HepG2 (cell line): Measurements from ENCODE around the gene TOP3B. TPM values are rescaled to one million over a fixed set of nuclear protein-coding genes. Genes with fewer than 3 reads are reported as not detected.

ENCODE experiments used
- ATAC-seq: fragments of 200-7000 bp; cut with Tn5 transposase; 3 replicates; pipeline ENCODE4 v1.9.1; 2020; ENCODE audit warnings: mild to moderate bottlenecking, moderate library complexity
- BruUV-seq: library from RNA; stranded (reverse); fragments of 400-500 nt; replicated peaks from 2 replicates; lab custom pipeline; 2021; lab: Mats Ljungman, UMichigan
- CTCF ChIA-PET: fragments of 300-600 bp; formaldehyde crosslinking; extraction: SDS; loops from one replicate; lab custom pipeline; 2021; ENCODE audit warnings: low total read pairs, inconsistent platforms, low intra/inter-chr PET ratio; lab: Yijun Ruan, JAX
- POLR2A ChIA-PET: fragments of 350-600 bp; sonication (Branson Sonifier 250); formaldehyde crosslinking; loops from one replicate; lab custom pipeline; 2020; ENCODE audit warnings: antibody characterized with exemption, inconsistent platforms; lab: Yijun Ruan, JAX
- DNase-seq: peaks from one replicate; pipeline ENCODE4 v3.0.0-alpha.2; 2015; ENCODE audit warnings: low spot score
- FAIRE-seq: peaks from 3 replicates; lab custom pipeline; 2011; peaks lifted over from hg19 to GRCh38; lab: Jason Lieb, UNC
- H2AFZ ChIP-seq: one replicate; pipeline ENCODE4 v1.6.1; 2011; ENCODE audit warnings: low read length, inconsistent platforms
- H3K27ac ChIP-seq: fragments of 300-600 bp; 3 replicates; pipeline ENCODE4 v1.8.0; 2011; ENCODE audit warnings: mixed run types, mild to moderate bottlenecking, mixed read lengths, low read length, inconsistent platforms; ENCODE audit not compliant: insufficient read depth; ENCODE audit errors: extremely low read length
- H3K27me3 ChIP-seq, 2 experiments: fragments of 200-600 bp in 1 of 2; 2 replicates in 1 of 2; 3 replicates in 1 of 2; pipeline versions ENCODE4 v1.6.0 to v1.8.0; 2011; ENCODE audit warnings: low read length in 2 of 2, mild to moderate bottlenecking in 2 of 2, moderate library complexity in 2 of 2, inconsistent platforms in 1 of 2; ENCODE audit not compliant: insufficient read depth in 2 of 2, control insufficient read depth in 1 of 2
- H3K36me3 ChIP-seq, 2 experiments: fragments of 200-600 bp in 1 of 2; replicated peaks in 1 of 2; 2 replicates in 1 of 2; 3 replicates in 1 of 2; pipeline versions ENCODE4 v1.5.1 to v1.8.0; 2011; ENCODE audit warnings: low read length in 2 of 2, inconsistent platforms in 1 of 2; ENCODE audit not compliant: insufficient read depth in 2 of 2, control insufficient read depth in 1 of 2
- H3K4me1 ChIP-seq: 2 replicates; pipeline ENCODE4 v1.5.1; 2012; ENCODE audit warnings: low read length, inconsistent platforms; ENCODE audit not compliant: insufficient read depth
- H3K4me2 ChIP-seq: 2 replicates; pipeline ENCODE4 v1.6.0; 2011; ENCODE audit warnings: low read depth, low read length, inconsistent platforms
- H3K4me3 ChIP-seq, 3 experiments: fragments of 200-600 bp in 1 of 3; sonication (generic), shearing (Covaris generic) in 1 of 3; replicated peaks in 1 of 3; 2 replicates each; pipeline ENCODE4 v1.5.1; 2011 to 2016; ENCODE audit warnings: low read length in 3 of 3, inconsistent platforms in 2 of 3, low read depth in 2 of 3, mild to moderate bottlenecking in 2 of 3, control low read depth in 1 of 3, mixed read lengths in 1 of 3; ENCODE audit not compliant: insufficient read depth in 1 of 3
- H3K79me2 ChIP-seq: one replicate; pipeline ENCODE4 v1.6.1; 2011; ENCODE audit warnings: low read length, inconsistent platforms; ENCODE audit not compliant: insufficient read depth
- H3K9ac ChIP-seq: 2 replicates; pipeline ENCODE4 v1.6.0; 2011; ENCODE audit warnings: mild to moderate bottlenecking, low read depth, low read length, inconsistent platforms; ENCODE audit not compliant: insufficient read depth
- H3K9me3 ChIP-seq: 2 replicates; pipeline ENCODE4 v1.5.1; 2012; ENCODE audit warnings: mild to moderate bottlenecking, low read length
- H4K20me1 ChIP-seq: 2 replicates; pipeline ENCODE4 v1.6.0; 2011; ENCODE audit warnings: inconsistent platforms, mild to moderate bottlenecking, low read length, moderate library complexity; ENCODE audit not compliant: insufficient read depth
- CHCHD3 ChIP-seq: sonication (generic); formaldehyde crosslinking; IDR thresholded peaks from 2 replicates; pipeline ENCODE4 v1.8.0; 2022; ENCODE audit warnings: mild to moderate bottlenecking, missing genetic modification reagents, moderate library complexity
- KDM5A ChIP-seq: fragments of 200-600 bp; sonication (generic); IDR thresholded peaks from 2 replicates; pipeline ENCODE4 v1.7.0; 2018; ENCODE audit warnings: antibody characterized with exemption, mild to moderate bottlenecking, low read length, borderline replicate concordance
- POLR2A ChIP-seq, 2 experiments: IDR thresholded peaks; 2 replicates each; pipeline ENCODE4 v1.6.1; 2011; ENCODE audit warnings: low read depth in 2 of 2, low read length in 2 of 2, mild to moderate bottlenecking in 1 of 2, moderate library complexity in 1 of 2; ENCODE audit not compliant: insufficient read depth in 1 of 2
- ZBTB44 ChIP-seq: sonication (generic); formaldehyde crosslinking; IDR thresholded peaks from 2 replicates; pipeline ENCODE4 v1.4.0; 2020; ENCODE audit warnings: missing genetic modification reagents
- ZNF30 ChIP-seq: sonication (generic); formaldehyde crosslinking; IDR thresholded peaks from 2 replicates; pipeline ENCODE4 v1.5.0; 2020; ENCODE audit warnings: mild to moderate bottlenecking, missing genetic modification reagents
- ZNF362 ChIP-seq: sonication (generic); formaldehyde crosslinking; IDR thresholded peaks from 2 replicates; pipeline ENCODE4 v1.4.0; 2020; ENCODE audit warnings: missing genetic modification reagents, mild to moderate bottlenecking, borderline replicate concordance
- ZNF776 ChIP-seq: sonication (generic); formaldehyde crosslinking; IDR thresholded peaks from 2 replicates; pipeline ENCODE4 v1.4.0; 2020; ENCODE audit warnings: mild to moderate bottlenecking, missing genetic modification reagents
- WGBS: methylation state at CpG from one replicate; pipeline ENCODE4 v1.1.6; 2017; ENCODE audit warnings: low lambda C conversion rate; 5-methylcytosine and 5-hydroxymethylcytosine counted together
- in situ Hi-C: cut with HindIII; loops from 2 replicates; pipeline ENCODE4 v1.10.0; 2017; ENCODE audit warnings: low pct_unique_long_range_greater_than_20kb; ENCODE audit not compliant: extremely low pct_ligation_motif_present
- intact Hi-C: fragments of 100-400 bp; cut with micrococcal nuclease; formaldehyde crosslinking; loops from one replicate; pipeline ENCODE4 v1.10.0; 2022; ENCODE audit not compliant: unreplicated experiment
- polyA plus RNA-seq, 8 experiments: library from polyadenylated mRNA; depleted of rRNA in 3 of 8; stranded (reverse) in 7 of 8; unstranded in 1 of 8; fragments of >200 nt; fragmentation: Illumina TruSeq in 4 of 8; extraction: Trizol in 4 of 8; gene quantifications; 2 replicates each; pipeline versions ENCODE4 v1.2.1 to v1.2.3, GENCODE V29; 2011 to 2016; ENCODE audit warnings: low read depth in 4 of 8, missing spikeins in 1 of 8, mixed read lengths in 1 of 8; ENCODE audit not compliant: insufficient read depth in 1 of 8
- total RNA-seq, 5 experiments: library from RNA; depleted of rRNA; stranded (reverse); fragments of >200 nt; fragmentation: Illumina TruSeq; extraction: Trizol; gene quantifications; 2 replicates each; pipeline ENCODE4 v1.2.3, GENCODE V29; 2016; ENCODE audit warnings: low read depth in 1 of 5
- TF ChIP-seq, protein P1 (sequence below): sonication (generic); formaldehyde crosslinking; IDR thresholded peaks from 2 replicates; pipeline ENCODE4 v1.5.0; 2020; ENCODE audit warnings: missing genetic modification reagents

Gene TOP3B
- total and polyA plus RNA-seq, 2 of the 13 experiments (the other 11 are each of a cell fraction or from before 2014, with no cell fraction given): 28.5 to 29.7 TPM

DNA sequence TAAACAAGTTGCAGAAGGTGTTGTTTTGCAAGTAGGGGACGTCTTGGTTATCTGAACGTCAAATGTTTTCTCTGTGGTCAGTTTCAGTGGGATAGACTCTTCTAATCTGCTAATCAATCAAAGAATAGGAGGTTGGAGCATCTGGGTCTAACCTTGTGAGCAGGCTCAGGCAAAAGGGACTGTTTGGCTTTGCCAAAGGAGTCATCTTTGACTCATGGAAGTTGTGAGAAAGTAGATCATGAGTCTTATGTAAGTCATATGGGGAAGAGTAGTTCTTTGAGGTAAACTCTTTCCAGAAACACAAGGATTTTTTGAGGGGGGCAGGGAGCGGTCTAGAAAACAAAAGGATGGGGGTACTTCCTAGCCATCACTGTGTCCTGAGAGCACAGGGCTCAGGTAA, 27.1 kb upstream of the TOP3B start:
- Histone ChIP-seq H3K4me3 (no peak overlapping the region), H3K4me1 (no peaks in the 10 kb centered on the region), H3K79me2 (no peaks in the 10 kb centered on the region), H3K27me3 (peaks cover 0 to 10% of the 10 kb centered on the region in 2 experiments; a peak in 3 of 5 replicates), H4K20me1 (no peaks in the 10 kb centered on the region), H3K36me3 (no peaks in the 10 kb centered on the region), H3K27ac (no peak overlapping the region), H3K9ac (no peak overlapping the region)
- in situ Hi-C loops: no loop called here
- DNase-seq: no peak
- intact Hi-C loops: no loop called here
- ChIA-PET POLR2A (no interaction called here), CTCF (no interaction called here)
- no peak for ATAC-seq
- TF ChIP-seq POLR2A (IDR thresholded peaks at IDR 0.05; ENCODE audit: insufficient read depth in 1 of 2, low read depth in 2 of 2, low read length in 2 of 2) (no peak), KDM5A (no peak), ZNF776 (CRISPR knock-in tag) (no peak), ZNF362 (CRISPR knock-in tag) (no peak), ZBTB44 (CRISPR knock-in tag) (no peak), ZNF30 (CRISPR knock-in tag) (no peak), CHCHD3 (CRISPR knock-in tag) (no peak)
- TF ChIP-seq, protein P1, sequence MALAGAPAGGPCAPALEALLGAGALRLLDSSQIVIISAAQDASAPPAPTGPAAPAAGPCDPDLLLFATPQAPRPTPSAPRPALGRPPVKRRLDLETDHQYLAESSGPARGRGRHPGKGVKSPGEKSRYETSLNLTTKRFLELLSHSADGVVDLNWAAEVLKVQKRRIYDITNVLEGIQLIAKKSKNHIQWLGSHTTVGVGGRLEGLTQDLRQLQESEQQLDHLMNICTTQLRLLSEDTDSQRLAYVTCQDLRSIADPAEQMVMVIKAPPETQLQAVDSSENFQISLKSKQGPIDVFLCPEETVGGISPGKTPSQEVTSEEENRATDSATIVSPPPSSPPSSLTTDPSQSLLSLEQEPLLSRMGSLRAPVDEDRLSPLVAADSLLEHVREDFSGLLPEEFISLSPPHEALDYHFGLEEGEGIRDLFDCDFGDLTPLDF (CRISPR knock-in tag): no peak
- TF ChIP-seq, all 625 proteins: peak for 0
- WGBS: 3% methylated on average over 3 of the region's 3 CpGs
- Histone ChIP-seq H2AFZ (no peak overlapping the region), H3K4me2 (no peak overlapping the region), H3K9me3 (no peaks in the 10 kb centered on the region)
- no peak for FAIRE-seq
- no TSS peak for BruUV-seq
